GM19372 (cell line): ENCODE data around the gene SMAD4.

ENCODE experiments used
- ATAC-seq: cut with Tn5 transposase; IDR thresholded peaks from one replicate; pipeline ENCODE4 v1.9.1; 2021; ENCODE audit warnings: mild to moderate bottlenecking, low read depth, moderate library complexity; ENCODE audit not compliant: unreplicated experiment

The SMAD4 gene

DNA sequence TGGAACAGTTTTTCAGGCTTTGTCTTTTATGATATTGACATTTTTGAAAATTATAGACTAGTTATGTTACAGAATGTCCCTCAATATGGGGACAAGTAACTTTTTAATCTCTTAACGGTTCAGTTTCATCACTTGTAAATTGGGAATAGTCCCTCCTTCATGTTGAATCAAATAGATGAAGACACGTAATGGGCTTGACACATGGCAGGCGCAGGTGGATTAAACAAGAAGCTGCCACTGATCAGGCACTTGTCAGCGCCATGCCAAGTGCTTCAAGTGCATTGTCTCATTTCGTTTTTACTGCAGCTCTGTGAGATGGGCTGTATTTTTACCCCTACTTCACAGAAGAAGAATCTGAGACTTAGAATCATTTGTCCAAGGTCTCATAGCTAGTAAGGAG lies 9.5 kb upstream of the SMAD4 start:
- no peak for ATAC-seq

DNA sequence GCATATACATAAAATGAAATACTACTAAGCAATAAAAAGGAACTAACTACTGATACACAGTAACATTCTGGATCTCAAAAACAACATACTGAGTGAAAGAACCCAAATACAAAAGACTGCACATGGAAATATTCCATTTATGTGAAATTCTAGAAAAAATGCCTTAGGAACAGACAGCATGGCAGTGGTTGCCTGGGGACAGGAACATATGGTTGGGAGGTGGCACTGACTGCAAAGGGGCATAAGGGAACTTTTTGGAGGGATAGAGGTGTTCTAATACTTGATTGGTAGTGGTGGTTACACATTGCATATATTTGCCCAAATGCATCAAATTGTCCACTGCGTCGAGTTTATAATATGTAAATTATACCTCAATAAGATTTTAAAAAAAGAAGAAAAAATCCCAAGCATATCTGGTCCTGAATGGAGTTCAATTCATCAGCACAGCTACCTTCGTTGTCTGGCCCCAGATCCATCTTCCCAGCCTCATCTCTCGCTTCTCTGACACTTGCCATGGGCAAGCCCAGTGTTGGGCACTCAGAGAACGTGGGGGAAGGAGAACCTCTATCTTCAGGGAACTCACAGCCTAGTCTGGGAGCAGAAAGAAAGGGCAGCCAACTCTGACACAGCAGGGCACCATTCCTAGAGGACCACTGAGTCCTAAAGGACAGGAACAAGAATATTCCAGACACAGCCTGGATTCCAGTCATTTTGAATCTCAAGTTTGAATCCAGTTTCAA lies 8.6 kb upstream of the SMAD4 start:
- ATAC-seq: no peak

DNA sequence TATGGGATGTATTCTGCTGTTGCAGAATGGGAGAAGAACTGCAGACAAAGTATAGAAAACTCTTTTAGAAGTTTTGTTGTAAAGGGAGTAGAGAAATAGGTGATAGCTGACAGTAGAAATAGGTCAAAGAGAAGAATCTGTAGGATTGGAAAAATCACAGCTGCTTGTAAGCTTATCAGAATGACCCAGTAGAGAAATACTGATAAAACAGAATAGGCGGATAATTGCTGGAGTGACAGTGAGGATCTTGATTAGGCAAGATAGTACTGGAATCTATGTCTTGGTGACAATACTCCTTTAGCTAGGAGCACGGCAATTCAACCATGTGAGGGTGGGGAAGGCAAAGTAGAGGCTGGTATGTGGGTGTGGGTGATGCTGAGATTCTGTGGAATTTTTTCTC lies 4.5 kb upstream of the SMAD4 start:
- no peak for ATAC-seq

DNA sequence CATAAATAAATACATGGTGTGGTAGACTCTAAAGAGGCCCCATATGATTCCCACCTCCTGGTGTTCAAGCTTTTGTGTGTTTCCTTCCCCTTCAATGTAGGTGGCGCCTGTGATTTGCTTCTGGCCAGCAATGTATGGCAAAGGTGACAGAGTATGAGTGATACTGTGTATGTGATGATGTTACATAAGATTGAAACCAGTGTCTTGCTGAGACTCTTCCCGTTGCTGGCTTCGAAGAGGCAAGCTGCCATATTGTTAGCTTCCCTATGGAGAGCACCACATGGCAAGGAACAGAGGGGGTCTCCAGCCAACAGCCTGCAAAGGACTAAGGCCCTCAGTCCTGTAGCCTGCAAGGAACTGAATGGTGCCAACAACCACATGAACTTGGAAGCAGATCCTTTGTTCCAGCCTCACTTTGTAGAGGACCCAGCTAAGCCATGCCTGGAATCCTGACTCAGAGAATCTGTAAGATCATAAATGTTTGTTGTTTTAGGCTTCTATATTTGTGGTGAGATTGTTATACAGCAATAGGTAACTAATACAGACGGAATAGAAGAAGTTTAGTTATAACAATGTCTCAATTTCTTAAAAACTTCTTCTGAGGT lies 1.7 kb upstream of the SMAD4 start:
- ATAC-seq: no peak

DNA sequence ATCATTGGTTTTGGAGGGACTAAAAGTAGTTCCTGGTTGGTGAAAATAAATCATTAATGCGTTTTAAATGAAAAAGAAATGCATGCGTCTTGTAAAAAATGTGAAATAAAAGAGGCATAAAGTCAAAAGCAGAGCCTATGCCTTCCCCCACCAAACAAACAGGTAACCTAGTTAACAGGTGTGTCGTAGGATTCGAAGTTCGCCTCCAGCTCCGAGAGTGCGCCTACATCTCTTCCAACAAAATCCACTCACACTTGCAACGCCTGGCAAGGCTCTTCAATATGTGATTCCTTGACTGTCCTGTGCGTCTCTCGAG lies 677 bp upstream of the SMAD4 start:
- ATAC-seq: no peak

DNA sequence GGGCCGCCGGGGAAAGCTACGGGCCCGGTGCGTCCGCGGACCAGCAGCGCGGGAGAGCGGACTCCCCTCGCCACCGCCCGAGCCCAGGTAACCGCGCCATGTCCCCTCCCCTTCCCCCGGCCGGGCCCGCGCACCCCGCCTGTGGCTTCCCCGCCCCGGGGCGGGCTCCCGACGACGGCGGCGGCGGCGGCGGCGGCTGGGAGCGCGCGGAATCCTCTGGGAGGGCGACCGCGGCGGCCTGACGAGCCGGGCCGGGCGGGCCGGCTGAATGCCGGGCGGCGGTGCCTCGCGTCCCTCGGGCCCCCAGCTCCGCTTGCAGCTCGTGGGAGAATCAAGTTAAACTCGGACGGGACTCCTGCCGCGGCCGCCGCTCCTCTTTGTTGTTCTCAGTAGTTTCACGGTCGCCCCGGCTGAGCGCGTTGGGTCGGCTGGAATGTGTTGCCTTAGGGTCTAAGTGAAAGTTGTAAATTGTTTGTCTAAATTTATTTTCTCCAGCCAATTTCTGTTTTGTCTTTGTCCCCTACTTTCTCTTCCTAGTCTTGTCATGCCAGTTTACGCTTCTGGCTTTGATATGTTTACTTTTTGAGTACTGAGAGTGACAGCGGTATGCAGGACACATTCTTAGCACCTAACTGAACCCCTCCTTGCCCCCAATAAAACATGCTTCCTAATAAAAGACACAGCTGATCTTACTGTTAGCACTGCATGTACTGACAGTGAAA lies 685 bp downstream of the SMAD4 start:
- peak; percentile 52 for ATAC-seq

DNA sequence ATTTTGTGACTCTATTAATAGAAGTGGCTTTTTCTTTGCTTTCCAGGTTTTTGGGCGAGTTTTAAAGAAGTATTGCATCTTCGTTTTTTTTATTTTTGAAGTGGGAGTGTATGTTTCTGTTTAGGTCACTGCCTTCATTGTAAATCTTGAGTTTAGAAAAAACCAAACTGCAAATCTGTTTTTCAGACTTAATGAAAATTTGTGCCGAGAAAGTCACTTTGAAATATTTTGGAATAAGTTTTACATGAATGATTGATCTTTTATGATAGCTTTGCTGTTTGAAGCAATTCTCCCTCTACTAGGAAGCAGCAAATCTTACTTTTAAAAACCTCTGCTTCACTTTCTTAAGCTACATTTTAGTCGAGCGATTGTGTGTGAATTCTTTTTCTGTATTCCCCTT lies 2.2 kb downstream of the SMAD4 start:
- no peak for ATAC-seq

DNA sequence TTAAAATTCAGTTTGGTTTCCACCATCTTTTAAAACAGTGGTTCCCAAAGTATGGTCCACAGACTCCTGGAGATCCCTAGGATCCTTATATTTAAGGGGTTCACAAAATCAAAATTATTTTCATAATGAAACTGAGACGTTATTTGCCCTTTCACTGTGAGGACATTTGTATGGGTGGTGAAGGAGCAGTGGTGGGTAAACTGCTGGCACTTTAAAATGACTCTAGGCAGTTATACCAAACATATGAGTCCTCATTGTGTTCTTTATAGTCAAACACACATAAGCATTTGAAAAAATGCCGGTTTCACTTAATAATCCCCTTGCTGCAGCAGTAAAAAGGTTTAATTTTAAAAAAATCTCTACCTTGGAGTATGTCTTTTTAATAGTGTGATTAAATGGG lies 7.2 kb downstream of the SMAD4 start:
- no peak for ATAC-seq

DNA sequence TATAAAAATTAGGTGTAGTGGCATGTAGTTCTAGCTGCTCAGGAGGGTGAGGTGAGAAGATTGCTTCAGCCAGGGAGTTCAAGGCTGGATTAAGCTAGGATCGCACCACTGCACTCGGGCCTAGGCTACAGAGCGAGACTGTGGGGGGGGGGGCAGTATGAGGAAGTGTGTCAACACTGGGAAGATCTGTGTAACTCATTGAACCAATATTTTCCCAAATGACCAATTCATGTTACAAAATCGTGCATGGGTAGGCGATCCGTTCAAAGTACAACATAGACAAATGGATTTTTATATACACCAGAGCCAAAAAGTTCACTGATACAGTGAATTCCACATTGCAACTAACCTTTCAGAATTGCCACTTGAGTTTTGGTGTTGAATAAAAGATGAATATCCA lies 8.1 kb downstream of the SMAD4 start:
- ATAC-seq: no peak

DNA sequence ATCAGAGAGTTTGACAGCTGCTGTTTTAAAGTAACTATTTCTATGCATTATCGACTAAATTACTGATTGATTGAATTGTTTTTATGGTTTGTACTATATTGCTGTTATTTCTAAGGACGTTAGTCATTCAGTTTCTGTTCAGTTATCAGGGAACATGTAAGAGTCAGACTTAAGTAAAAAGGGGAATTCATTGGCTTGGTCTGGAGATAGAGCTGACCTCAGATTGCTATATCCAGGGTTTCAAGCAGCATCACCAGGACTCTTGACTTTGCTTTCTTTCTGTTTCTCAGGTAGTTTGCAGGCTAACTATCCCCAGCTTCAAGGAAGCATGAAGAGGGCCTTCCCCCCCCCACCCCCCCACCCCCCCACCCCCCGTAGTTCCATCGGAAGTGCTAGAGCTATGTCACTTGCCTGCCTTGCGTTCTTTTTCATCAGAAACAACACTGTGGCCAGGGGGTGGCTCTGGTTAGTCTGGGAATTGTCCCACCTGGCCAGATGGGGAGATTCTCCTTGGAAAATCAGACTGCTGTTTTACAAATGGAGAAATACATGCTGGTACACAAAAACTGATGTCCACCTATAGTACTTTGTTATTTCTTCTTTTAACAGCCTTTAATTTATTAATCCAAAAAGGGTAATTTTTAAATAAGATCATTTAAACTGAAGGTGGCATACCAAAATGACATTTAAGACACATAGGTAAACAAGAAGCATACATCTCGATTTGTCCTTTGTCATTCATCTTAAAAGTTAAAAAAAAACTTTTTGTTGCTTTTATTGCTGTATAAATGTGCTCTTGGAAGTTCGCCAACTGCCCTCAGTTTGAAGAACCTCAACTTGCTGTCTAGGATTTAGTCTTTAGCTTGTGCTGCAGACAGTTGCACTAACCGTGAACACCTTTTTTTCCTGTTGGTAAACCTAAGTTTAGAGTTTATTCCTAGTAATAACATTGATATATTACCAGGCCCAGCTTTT lies 9.4 kb downstream of the SMAD4 start:
- ATAC-seq: no peak

DNA sequence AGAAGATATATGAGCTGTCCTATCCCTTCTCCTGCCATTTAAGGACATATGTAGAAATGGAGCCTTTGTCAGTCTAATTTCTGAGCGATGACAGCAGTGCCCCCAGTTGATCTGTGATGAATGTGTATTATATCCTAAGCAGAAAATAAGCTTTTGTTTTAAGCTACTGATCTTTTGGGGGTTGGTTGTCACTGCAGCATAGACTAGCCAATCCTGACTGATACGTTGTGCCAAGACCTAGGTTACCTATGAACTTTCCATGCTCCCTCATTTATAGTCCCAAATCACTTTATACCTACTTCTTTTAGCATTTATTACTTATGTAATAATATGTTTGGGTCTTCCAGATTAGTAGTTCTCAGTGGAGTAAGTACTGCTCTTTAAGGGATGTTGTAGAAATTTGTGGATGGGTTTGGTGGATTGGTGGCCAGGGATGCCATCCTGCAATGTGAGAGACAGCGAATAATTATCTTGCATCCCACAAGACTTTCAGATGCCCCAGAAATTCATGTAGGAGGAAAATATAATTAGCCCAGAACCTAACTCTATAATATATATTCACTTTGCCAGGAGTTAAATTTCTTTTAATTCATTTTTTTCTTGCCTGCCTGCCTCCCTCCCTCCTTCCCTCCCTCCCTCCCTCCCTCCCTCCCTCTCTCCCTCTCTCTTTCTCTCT lies 11.8 kb downstream of the SMAD4 start:
- ATAC-seq: no peak

DNA sequence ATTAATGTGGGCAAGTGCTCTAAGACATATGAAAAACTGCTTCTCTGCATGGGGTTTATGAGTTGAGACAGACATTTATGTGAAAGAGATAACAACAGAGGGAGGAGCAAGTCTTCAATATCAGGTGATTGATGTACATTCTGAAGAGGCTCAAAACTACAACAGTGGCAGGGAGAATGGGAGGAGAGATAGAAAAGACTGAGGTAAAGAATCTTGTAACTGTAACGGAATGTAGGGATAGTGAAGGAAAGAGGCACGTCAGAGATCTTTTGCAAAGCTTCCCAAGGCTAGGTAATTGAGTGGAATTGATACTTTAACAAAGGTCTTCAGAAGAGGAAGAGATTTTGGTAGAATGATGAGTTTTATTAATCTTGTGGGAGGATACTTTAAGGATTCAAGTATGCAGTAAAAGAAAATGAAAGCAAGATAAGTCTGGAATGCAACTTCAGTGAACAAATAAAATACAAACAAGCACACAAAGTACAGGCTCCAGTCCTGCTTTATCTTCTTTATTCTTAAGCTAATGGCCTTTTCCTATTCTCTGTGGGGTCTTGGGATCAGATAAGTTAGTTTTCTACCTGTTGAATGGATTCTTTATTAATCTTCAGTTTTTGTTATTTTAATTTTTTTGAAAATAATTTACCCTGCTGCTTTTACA lies 15.0 kb downstream of the SMAD4 start:
- ATAC-seq: no peak

DNA sequence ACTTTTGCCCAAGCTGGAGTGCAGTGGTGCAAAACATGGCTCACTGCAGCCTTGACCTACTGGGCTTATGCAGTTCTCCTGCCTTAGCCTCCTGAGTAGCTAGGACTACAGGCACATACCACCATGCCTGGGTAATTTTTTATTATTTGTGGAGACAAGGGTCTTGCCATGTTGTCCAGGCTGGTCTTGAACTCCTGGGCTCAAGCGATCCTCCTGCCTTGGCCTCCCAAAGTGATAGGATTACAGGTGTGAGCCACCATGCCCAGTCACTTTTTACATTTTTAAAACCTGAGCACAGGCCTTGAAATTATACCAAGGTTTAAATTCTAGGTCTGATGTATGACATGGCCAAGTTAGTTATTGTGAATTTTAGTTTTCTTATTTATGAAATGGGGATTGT lies 18.2 kb downstream of the SMAD4 start:
- ATAC-seq: no peak

DNA sequence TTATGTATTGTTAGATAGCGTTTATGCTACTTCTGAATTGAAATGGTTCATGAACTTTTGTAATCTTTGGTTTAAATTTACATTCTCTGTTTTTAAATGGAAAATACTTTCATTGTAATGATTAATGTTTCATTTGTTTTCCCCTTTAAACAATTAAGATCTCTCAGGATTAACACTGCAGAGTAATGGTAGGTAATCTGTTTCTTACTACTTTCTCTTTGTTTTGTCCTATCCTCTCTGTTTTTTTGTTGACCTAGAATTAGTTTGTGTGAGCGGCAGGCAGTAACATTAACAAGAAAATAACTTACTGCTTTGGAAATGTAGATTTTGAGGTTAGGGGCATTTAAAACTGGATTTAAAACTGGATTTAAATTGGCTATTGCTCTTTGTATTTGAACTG lies 19.1 kb downstream of the SMAD4 start:
- no peak for ATAC-seq

DNA sequence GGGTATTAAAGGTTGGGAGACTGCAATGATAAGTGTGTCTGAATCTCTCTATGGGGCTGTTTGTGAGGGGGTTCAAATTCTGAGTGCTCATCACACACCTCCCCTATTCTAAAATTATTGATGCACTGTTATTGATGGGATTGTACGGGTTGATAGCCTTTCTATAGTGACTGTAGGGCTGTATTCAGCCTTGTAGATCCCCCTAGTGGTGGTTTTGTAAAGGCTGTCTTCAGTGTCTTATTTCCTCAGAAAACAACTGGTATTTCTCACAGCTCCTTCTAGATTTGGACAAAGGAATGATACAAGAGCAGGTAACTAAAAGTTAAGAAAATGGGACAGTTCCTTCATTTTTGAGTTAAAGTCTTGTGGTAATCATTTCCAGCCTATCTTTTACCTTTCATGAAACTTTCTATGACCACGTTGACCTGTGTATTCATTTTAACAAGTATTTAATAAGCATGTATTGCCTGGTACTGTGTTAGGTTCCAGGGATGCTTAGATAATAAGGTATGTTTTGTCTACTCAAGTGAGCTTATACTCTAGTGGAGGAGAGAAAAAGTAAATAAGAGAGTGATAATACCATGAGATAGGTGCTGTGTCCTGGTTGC lies 21.2 kb downstream of the SMAD4 start:
- no peak for ATAC-seq

DNA sequence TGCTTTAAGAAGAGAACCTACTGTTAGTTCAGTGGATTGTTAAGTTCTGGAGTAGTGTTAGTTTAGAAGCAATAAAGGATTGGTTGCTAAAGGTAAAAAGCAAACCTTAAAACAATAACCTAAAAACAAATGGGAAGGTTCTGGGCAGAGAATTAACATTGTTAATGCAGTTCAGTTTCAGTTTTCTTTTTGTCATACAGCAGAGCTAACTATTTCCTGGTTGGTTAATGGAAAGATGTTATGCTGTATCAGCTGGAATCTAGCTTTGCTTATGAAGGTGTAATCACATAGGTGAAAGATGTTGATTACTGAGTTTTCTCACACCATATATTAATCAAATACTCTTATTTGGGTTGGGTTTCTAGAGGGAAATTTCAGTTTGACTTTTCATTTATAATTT lies 23.8 kb downstream of the SMAD4 start:
- peak; percentile 66 for ATAC-seq

DNA sequence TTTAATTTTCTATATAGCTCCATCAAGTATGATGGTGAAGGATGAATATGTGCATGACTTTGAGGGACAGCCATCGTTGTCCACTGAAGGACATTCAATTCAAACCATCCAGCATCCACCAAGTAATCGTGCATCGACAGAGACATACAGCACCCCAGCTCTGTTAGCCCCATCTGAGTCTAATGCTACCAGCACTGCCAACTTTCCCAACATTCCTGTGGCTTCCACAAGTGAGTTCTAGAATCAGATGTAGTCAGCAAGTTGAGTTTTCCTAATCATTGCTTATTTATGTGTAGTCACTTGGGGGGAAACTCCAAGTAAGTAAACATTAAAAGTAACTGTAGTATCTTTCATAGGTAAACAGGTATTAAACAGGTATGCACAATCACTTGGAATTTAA lies 24.8 kb downstream of the SMAD4 start:
- no peak for ATAC-seq

DNA sequence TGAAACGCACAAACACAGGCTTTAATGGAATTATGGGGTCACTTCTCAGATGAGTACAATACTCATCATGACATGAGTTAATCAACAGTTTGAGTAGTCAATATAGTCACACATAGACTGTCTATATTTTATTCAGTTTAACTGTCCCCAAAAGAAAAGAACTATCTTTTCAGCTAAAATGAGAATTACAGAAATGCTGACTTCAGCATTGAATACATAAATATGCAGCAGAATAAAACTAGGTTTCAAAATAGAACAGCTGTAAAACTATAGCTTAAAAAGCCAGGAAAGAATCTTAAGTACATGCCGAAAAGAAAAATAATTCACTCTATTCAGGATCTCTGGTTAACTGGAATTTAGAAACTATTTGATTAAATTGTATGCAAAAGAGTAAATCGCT lies 30.0 kb downstream of the SMAD4 start:
- no peak for ATAC-seq

DNA sequence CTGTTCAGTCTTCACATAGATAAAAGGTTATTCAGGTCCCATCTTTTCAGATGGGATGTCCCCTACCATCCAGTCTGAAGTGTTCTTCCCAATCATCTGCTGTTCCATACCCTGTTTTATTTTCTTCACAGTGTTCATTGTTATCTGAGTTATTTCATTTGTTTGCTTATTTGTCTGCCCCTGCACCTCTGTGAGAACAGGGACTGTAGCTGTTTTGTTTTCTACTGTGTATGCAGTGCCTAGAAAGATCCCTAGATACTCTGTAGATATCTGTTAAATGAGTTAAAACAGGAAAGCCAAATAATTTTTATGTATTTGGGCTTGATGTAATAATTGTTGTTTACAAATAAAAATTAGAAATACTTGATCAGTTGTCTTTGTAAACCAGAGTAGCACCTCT lies 34.2 kb downstream of the SMAD4 start:
- ATAC-seq: no peak
